Breast epithelium (tissue), 4 donors: ENCODE results near the gene RFT1. TPM values are rescaled to one million over a fixed set of nuclear protein-coding genes. Genes with fewer than 3 reads are reported as not detected.

ENCODE experiments used
- DNase-seq, 2 donors: peaks; one replicate each; pipeline ENCODE4 v3.0.0-alpha.2; 2019; ENCODE audit warnings: low spot score in 2 of 2
- H3K27ac ChIP-seq, 2 donors: fragments of 200-600 bp; sonication (generic) in 1 of 2; one replicate each; pipeline ENCODE4 v1.5.1; 2016 to 2019; ENCODE audit warnings: mild to moderate bottlenecking in 1 of 2
- H3K27me3 ChIP-seq, 2 donors: fragments of 200-600 bp; sonication (generic) in 1 of 2; one replicate each; pipeline versions ENCODE4 v1.5.1 to v1.6.0; 2017 to 2019; ENCODE audit warnings: control low read depth in 1 of 2, mild to moderate bottlenecking in 1 of 2
- H3K36me3 ChIP-seq: fragments of 200-600 bp; one replicate; pipeline ENCODE4 v1.5.1; 2019
- H3K4me1 ChIP-seq, 2 donors: fragments of 200-600 bp; sonication (generic); one replicate each; pipeline ENCODE4 v1.5.1; 2016 to 2019; ENCODE audit warnings: control low read depth in 1 of 2
- H3K4me3 ChIP-seq, 3 donors: fragments of 200-600 bp; sonication (generic); 1 replicate in 2 of 3; 2 replicates in 1 of 3; pipeline ENCODE4 v1.5.1; 2016 to 2019; ENCODE audit warnings: mild to moderate bottlenecking in 3 of 3, moderate library complexity in 2 of 3
- H3K9me3 ChIP-seq, 2 donors: fragments of 200-600 bp; sonication (generic) in 1 of 2; one replicate each; pipeline ENCODE4 v1.5.1; 2016 to 2019; ENCODE audit warnings: control low read depth in 1 of 2
- POLR2A ChIP-seq: fragments of 450-650 bp; IDR thresholded peaks from one replicate; pipeline ENCODE4 v1.6.1; 2016; ENCODE audit warnings: antibody characterized with exemption, mild to moderate bottlenecking, moderate library complexity
- POLR2AphosphoS5 ChIP-seq, 3 donors: sonication (generic); formaldehyde crosslinking; IDR thresholded peaks; one replicate each; pipeline ENCODE4 v1.6.1; 2017; ENCODE audit warnings: antibody characterized with exemption in 3 of 3
- intact Hi-C: fragments of 100-400 bp; cut with DNase I; formaldehyde crosslinking; loops from one replicate; pipeline ENCODE4 v1.15.1; 2023; ENCODE audit warnings: low total_unique reads
- total RNA-seq, 3 donors: library from RNA; depleted of rRNA; stranded (reverse); fragments of >200 nt; gene quantifications; one replicate each; pipeline ENCODE4 v1.1.0, GENCODE V29; 2016
- TF ChIP-seq, protein P1 (sequence below), 3 donors: fragments of 450-650 bp; IDR thresholded peaks; one replicate each; pipeline ENCODE4 v1.5.1; 2016 to 2017; ENCODE audit warnings: antibody characterized with exemption in 3 of 3, mild to moderate bottlenecking in 3 of 3, moderate library complexity in 3 of 3

The RFT1 gene
- total RNA-seq, 3 donors from 2014 or later, result 9.5 to 11.7 (median 10.1) TPM

DNA sequence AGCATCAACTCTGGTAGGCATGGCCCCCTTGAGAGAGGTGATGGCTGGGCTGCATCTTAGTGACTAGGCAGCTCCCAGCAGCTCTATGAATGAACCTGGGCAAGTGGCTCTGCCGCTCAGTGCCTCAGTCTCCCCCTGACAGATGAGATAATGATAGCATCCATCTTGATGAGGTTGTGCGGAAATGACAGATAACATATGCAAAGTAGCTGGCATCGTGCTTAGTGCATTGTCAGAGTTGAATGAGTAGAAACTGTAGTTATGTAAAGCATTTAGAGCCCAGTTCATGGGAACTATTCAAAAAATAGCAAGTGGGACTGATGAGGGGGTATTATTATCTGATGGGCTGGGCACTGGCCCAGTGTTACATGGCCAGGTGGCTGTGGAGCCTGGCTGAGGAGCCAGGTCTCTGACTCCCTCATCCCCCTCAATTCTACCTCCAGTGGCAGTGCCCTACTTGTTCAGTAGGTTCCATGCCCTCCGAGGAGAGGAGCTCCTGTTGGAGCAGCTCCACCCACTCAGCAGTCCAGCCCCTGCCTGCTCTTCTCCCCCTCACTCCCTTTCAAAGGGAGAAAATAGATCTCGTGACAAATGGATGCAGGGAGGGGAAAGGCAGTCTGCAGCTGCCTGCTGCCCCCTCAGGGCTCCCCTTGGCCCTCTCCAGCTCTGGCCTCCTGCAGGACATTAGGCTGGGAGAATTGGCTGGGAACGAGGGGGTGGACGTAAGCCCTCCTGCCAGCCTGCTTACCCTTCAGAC is 37.4 kb upstream of the RFT1 start:
- H3K27ac ChIP-seq, result peak overlapping the region in 1 of 2 donors; percentile 66
- no peak overlapping the region for H3K4me3 ChIP-seq
- H3K36me3 ChIP-seq, result no peaks in the 10 kb centered on the region
- TF ChIP-seq, protein P1, sequence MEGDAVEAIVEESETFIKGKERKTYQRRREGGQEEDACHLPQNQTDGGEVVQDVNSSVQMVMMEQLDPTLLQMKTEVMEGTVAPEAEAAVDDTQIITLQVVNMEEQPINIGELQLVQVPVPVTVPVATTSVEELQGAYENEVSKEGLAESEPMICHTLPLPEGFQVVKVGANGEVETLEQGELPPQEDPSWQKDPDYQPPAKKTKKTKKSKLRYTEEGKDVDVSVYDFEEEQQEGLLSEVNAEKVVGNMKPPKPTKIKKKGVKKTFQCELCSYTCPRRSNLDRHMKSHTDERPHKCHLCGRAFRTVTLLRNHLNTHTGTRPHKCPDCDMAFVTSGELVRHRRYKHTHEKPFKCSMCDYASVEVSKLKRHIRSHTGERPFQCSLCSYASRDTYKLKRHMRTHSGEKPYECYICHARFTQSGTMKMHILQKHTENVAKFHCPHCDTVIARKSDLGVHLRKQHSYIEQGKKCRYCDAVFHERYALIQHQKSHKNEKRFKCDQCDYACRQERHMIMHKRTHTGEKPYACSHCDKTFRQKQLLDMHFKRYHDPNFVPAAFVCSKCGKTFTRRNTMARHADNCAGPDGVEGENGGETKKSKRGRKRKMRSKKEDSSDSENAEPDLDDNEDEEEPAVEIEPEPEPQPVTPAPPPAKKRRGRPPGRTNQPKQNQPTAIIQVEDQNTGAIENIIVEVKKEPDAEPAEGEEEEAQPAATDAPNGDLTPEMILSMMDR (IDR thresholded peaks at IDR 0.05), result no peak
- TF ChIP-seq POLR2AphosphoS5 (IDR thresholded peaks at IDR 0.05) (no peak), POLR2A (no peak)
- H3K27me3 ChIP-seq, result no peaks in the 10 kb centered on the region
- DNase-seq, result no peak
- intact Hi-C loops, result no loop called here
- no peaks in the 10 kb centered on the region for H3K9me3 ChIP-seq
- peaks cover 4 to 10% of the 10 kb centered on the region in 2 donors for H3K4me1 ChIP-seq

DNA sequence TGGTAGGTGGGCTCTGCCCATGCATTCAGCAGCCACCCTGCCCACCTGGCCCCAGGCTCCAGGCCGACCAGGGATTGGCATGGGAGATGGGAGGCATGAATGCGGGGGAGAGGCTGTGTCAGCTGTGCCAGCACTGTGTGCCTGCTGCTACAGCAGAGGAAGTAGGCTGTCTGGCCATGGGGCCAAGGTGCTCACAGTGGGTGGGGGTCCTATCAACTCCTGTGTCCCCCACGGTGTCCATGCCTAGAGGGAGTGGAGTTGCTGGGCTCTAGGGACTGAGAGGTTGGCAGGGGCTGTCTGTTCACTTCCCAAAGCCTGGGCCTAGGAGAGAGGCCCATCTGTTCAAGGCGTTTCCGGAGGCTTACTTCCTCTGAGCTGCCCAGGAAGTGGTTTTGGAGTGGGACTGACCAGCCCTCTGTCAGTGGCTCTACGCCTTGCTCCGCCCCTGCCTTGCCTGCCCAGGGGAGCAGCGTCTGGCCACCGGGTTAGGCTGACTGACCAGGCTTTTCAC is 36.6 kb upstream of the RFT1 start:
- H3K9me3 ChIP-seq, result no peaks in the 10 kb centered on the region
- H3K27me3 ChIP-seq, result no peaks in the 10 kb centered on the region
- no peaks in the 10 kb centered on the region for H3K36me3 ChIP-seq
- TF ChIP-seq, protein P1 (IDR thresholded peaks at IDR 0.05), result no peak
- TF ChIP-seq POLR2A, result no peak
- no peak for TF ChIP-seq POLR2AphosphoS5 (IDR thresholded peaks at IDR 0.05)
- no peak for DNase-seq
- peaks cover 4 to 10% of the 10 kb centered on the region in 2 donors for H3K4me1 ChIP-seq
- intact Hi-C loops, result no loop called here
- H3K27ac ChIP-seq, result peak overlapping the region in 1 of 2 donors; percentile 62
- peak overlapping the region in 1 of 3 donors; percentile 30 for H3K4me3 ChIP-seq

GRCh38 chr3:53166206-53166605 is 36.0 kb upstream of the RFT1 start:
- Histone ChIP-seq H3K9me3 (no peaks in the 10 kb centered on the region), H3K27ac (peak overlapping the region in 1 of 2 donors; percentile 62), H3K27me3 (no peaks in the 10 kb centered on the region), H3K4me3 (peak overlapping the region in 1 of 3 donors; percentile 30), H3K4me1 (peaks cover 4 to 10% of the 10 kb centered on the region in 2 donors), H3K36me3 (no peaks in the 10 kb centered on the region)
- no peak for DNase-seq
- no peak for TF ChIP-seq POLR2A
- no peak for TF ChIP-seq POLR2AphosphoS5 (IDR thresholded peaks at IDR 0.05)
- TF ChIP-seq, protein P1 (IDR thresholded peaks at IDR 0.05), result no peak
- intact Hi-C loops, result no loop called here

- Histone ChIP-seq H3K4me3 (no peak overlapping the region), H3K9me3 (no peaks in the 10 kb centered on the region), H3K27ac (peak overlapping the region in 1 of 2 donors; percentile 9), H3K27me3 (no peaks in the 10 kb centered on the region), H3K4me1 (peaks cover 10% of the 10 kb centered on the region in 2 donors), H3K36me3 (no peaks in the 10 kb centered on the region)
- intact Hi-C loops, result no loop called here
- no peak for TF ChIP-seq POLR2A
- TF ChIP-seq POLR2AphosphoS5 (IDR thresholded peaks at IDR 0.05), result no peak
- TF ChIP-seq, protein P1 (IDR thresholded peaks at IDR 0.05), result no peak
- DNase-seq, result no peak
These were observed 34.7 kb upstream of the RFT1 start for GRCh38 chr3:53164911-53165310.
